Measurements from ENCODE around the gene ATP1A2. TPM values are rescaled to one million over a fixed set of nuclear protein-coding genes. Genes with fewer than 3 reads are reported as not detected.

The ATP1A2 gene
- total and polyA plus RNA-seq, 2 donors (not counting 3 experiments of a cell fraction or from before 2014, with no cell fraction given) = not detected

GRCh38 chr1:160081261-160081936 lies 34.2 kb upstream of the ATP1A2 start, which contains the start of gene KCNJ9:
Gene KCNJ9, plus strand, starts transcription at chr1:160081538. Its CDS starts 2,493 bp downstream, at chr1:160084031.
- Histone ChIP-seq H3K36me3 (ENCODE audit: control insufficient read depth in 2 of 2, extremely low read depth in 1 of 2, insufficient read depth in 2 of 2, low read length in 2 of 2) (no peaks in the 10 kb centered on the region), H4K20me1 (replicated peaks; ENCODE audit: control insufficient read depth, extremely low read depth, insufficient read depth, low read length) (no peaks in the 10 kb centered on the region), H3K27me3 (ENCODE audit: control insufficient read depth in 2 of 2, insufficient read depth in 2 of 2, low read length in 2 of 2) (peaks cover 46 to 56% of the 10 kb centered on the region in 2 experiments), H2AFZ (ENCODE audit: low read depth, low read length) (no peak within 1 kb of the TSS), H3K9ac (replicated peaks; ENCODE audit: extremely low read depth, insufficient read depth, low read length) (no peak within 1 kb of the TSS), H3K9me1 (replicated peaks; ENCODE audit: control insufficient read depth, extremely low read depth, insufficient read depth, low read length) (no peaks in the 10 kb centered on the region), H3K4me3 (replicated peaks in 1 of 3; ENCODE audit: insufficient read depth in 1 of 3, low read depth in 1 of 3, low read length in 3 of 3) (no peak within 1 kb of the TSS), H3K79me2 (ENCODE audit: control insufficient read depth, insufficient read depth, low read length) (no peaks in the 10 kb centered on the region), H3K9me3 (replicated peaks; ENCODE audit: control insufficient read depth, insufficient read depth, low read length) (no peaks in the 10 kb centered on the region), H3K4me1 (ENCODE audit: control insufficient read depth, extremely low read depth, insufficient read depth, low read length) (no peaks in the 10 kb centered on the region), H3K27ac (ENCODE audit: insufficient read depth, low read depth, low read length) (no peak within 1 kb of the TSS), H3K4me2 (ENCODE audit: insufficient read depth, low read length) (no peak within 1 kb of the TSS)
- DNase-seq (ENCODE audit: low read depth, low spot score) = no peak
- TF ChIP-seq MYC (IDR thresholded peaks at IDR 0.05; ENCODE audit: low read depth, low read length) = no peak
- no peak for TF ChIP-seq GATA2 (IDR thresholded peaks at IDR 0.05; ENCODE audit: insufficient read depth, insufficient read length, low read depth, low read length)
- TF ChIP-seq CTCF (IDR thresholded peaks at IDR 0.05; ENCODE audit: extremely low read depth in 1 of 2, insufficient read depth in 1 of 2, low read depth in 1 of 2, low read length in 2 of 2) = no peak
- intact Hi-C loops (cut with micrococcal nuclease) (no loop called here), dilution Hi-C loops (cut with MboI; ENCODE audit: extremely low pct_ligation_motif_present, low sequenced_read_pairs) (no loop called here)
- FAIRE-seq = no peak
- ChIA-PET CTCF (interaction anchor here (0.6 to 2.6 kb wide), 12 partner anchors 16 to 296 kb away, joined by 3 to 8 read pairs (median 4); partner anchors contain the start of genes IGSF8 and PIGM), POLR2A (no interaction called here)
- no TSS peak for BruUV-seq (replicated peaks)

GRCh38 chr1:160082487-160082886 lies 33.1 kb upstream of the ATP1A2 start:
- H3K9me1 ChIP-seq (replicated peaks; ENCODE audit: control insufficient read depth, extremely low read depth, insufficient read depth, low read length) = no peaks in the 10 kb centered on the region
- H4K20me1 ChIP-seq (replicated peaks; ENCODE audit: control insufficient read depth, extremely low read depth, insufficient read depth, low read length) = no peaks in the 10 kb centered on the region
- H3K27ac ChIP-seq (ENCODE audit: insufficient read depth, low read depth, low read length) = no peak overlapping the region
- no peak overlapping the region for H2AFZ ChIP-seq (ENCODE audit: low read depth, low read length)
- ChIA-PET CTCF (interaction anchor here (1.0 to 4.1 kb wide), 6 partner anchors 20 to 949 kb away, joined by 3 to 27 read pairs (median 6); no protein-coding TSS in a partner anchor), POLR2A (no interaction called here)
- peaks cover 46 to 56% of the 10 kb centered on the region in 2 experiments for H3K27me3 ChIP-seq (ENCODE audit: control insufficient read depth in 2 of 2, insufficient read depth in 2 of 2, low read length in 2 of 2)
- no TSS peak for BruUV-seq (replicated peaks)
- no peak for FAIRE-seq
- H3K36me3 ChIP-seq (ENCODE audit: control insufficient read depth in 2 of 2, extremely low read depth in 1 of 2, insufficient read depth in 2 of 2, low read length in 2 of 2) = no peaks in the 10 kb centered on the region
- H3K9ac ChIP-seq (replicated peaks; ENCODE audit: extremely low read depth, insufficient read depth, low read length) = no peak overlapping the region
- no peaks in the 10 kb centered on the region for H3K9me3 ChIP-seq (replicated peaks; ENCODE audit: control insufficient read depth, insufficient read depth, low read length)
- TF ChIP-seq MYC (IDR thresholded peaks at IDR 0.05; ENCODE audit: low read depth, low read length) = no peak
- TF ChIP-seq EZH2 (IDR thresholded peaks at IDR 0.05; ENCODE audit: borderline replicate concordance, low read depth, low read length, severe bottlenecking) = no peak
- no peak for TF ChIP-seq FOS (IDR thresholded peaks at IDR 0.05; ENCODE audit: borderline replicate concordance, insufficient read depth, low read length)
- TF ChIP-seq JUN (IDR thresholded peaks at IDR 0.05; ENCODE audit: borderline replicate concordance, insufficient read depth, insufficient read length, low read depth) = no peak
- dilution Hi-C loops (cut with MboI; ENCODE audit: extremely low pct_ligation_motif_present, low sequenced_read_pairs) (no loop called here), intact Hi-C loops (cut with micrococcal nuclease) (no loop called here)
- no peaks in the 10 kb centered on the region for H3K4me1 ChIP-seq (ENCODE audit: control insufficient read depth, extremely low read depth, insufficient read depth, low read length)
- H3K79me2 ChIP-seq (ENCODE audit: control insufficient read depth, insufficient read depth, low read length) = no peaks in the 10 kb centered on the region
- no peak for DNase-seq (ENCODE audit: low read depth, low spot score)
- no peak overlapping the region for H3K4me3 ChIP-seq (replicated peaks in 1 of 3; ENCODE audit: insufficient read depth in 1 of 3, low read depth in 1 of 3, low read length in 3 of 3)
- H3K4me2 ChIP-seq (ENCODE audit: insufficient read depth, low read length) = no peak overlapping the region

Data from endothelial cell of umbilical vein (primary cell).